ENCODE measurements around the gene ARMH4. TPM values are rescaled to one million over a fixed set of nuclear protein-coding genes. Genes with fewer than 3 reads are reported as not detected.

ARMH4 gene
- total RNA-seq, 1 donor from 2014 or later, result not detected

- Mint-ChIP-seq H3K4me1 (no peaks in the 10 kb centered on the region), H3K27me3 (peaks cover 4% of the 10 kb centered on the region), H3K9me3 (no peaks in the 10 kb centered on the region), H3K36me3 (ENCODE audit: low read depth) (no peaks in the 10 kb centered on the region), H3K4me3 (no peak overlapping the region), H3K27ac (no peak overlapping the region)
- ChIA-PET POLR2A (no interaction called here), CTCF (no interaction called here)
- no peak for DNase-seq
- TF ChIP-seq, protein P1, sequence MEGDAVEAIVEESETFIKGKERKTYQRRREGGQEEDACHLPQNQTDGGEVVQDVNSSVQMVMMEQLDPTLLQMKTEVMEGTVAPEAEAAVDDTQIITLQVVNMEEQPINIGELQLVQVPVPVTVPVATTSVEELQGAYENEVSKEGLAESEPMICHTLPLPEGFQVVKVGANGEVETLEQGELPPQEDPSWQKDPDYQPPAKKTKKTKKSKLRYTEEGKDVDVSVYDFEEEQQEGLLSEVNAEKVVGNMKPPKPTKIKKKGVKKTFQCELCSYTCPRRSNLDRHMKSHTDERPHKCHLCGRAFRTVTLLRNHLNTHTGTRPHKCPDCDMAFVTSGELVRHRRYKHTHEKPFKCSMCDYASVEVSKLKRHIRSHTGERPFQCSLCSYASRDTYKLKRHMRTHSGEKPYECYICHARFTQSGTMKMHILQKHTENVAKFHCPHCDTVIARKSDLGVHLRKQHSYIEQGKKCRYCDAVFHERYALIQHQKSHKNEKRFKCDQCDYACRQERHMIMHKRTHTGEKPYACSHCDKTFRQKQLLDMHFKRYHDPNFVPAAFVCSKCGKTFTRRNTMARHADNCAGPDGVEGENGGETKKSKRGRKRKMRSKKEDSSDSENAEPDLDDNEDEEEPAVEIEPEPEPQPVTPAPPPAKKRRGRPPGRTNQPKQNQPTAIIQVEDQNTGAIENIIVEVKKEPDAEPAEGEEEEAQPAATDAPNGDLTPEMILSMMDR (IDR thresholded peaks at IDR 0.05), result no peak
- intact Hi-C loops (cut with micrococcal nuclease), result no loop called here
- no peak for ATAC-seq (ENCODE audit: low read depth)
These were observed 124.1 kb downstream of the ARMH4 start for GRCh38 chr14:58027904-58028303.

DNA sequence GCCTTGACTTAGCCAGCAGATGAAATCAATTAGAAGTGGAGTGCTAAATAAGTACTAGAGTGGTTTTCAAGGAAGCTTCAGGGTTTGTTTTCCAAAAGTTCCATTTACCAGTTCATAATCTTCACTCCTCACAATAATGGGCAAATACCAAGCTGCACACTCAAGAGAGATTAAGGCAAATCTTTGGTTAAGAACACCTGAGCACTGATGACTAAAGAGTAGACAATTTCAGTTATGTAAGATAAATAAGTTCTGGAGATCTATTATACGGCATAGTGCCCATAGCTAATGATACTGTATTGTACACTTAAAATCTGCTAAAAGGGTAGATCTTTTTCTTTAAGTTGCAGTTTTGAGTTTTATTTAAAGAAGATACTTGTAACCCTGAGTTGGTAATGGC lies 125.0 kb downstream of the ARMH4 start:
- no peaks in the 10 kb centered on the region for H3K36me3 Mint-ChIP-seq (ENCODE audit: low read depth)
- H3K4me1 Mint-ChIP-seq, result no peaks in the 10 kb centered on the region
- ChIA-PET POLR2A (no interaction called here), CTCF (no interaction called here)
- H3K4me3 Mint-ChIP-seq, result no peak overlapping the region
- intact Hi-C loops (cut with micrococcal nuclease), result no loop called here
- no peak overlapping the region for H3K27ac Mint-ChIP-seq
- H3K27me3 Mint-ChIP-seq, result peaks cover 4% of the 10 kb centered on the region
- no peak for ATAC-seq (ENCODE audit: low read depth)
- TF ChIP-seq, protein P1 (IDR thresholded peaks at IDR 0.05), result no peak
- H3K9me3 Mint-ChIP-seq, result no peaks in the 10 kb centered on the region
- DNase-seq, result no peak

DNA sequence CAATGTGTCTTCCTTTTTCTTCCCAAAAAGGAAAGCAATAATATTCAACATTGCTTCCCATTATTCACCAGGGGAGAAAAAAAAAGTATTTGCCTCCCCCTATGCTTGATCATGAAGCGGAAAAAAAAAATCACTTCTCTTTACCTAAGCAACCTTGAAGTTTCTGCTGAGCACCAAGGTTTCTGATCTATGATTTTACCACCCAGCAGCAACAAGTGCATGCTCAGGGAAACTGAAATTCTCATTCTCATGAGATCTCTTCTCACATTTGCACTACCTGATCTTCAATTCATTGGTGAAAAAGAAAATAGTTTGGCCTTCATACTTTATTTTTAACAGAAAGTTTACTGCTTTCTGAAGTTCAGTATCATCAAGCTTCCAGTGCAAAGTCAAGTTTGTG lies 125.8 kb downstream of the ARMH4 start:
- TF ChIP-seq, protein P1 (IDR thresholded peaks at IDR 0.05), result no peak
- H3K36me3 Mint-ChIP-seq (ENCODE audit: low read depth), result no peaks in the 10 kb centered on the region
- intact Hi-C loops (cut with micrococcal nuclease), result no loop called here
- no peak overlapping the region for H3K27ac Mint-ChIP-seq
- H3K4me3 Mint-ChIP-seq, result no peak overlapping the region
- H3K27me3 Mint-ChIP-seq, result peaks cover 4% of the 10 kb centered on the region
- POLR2A ChIA-PET, result no interaction called here
- DNase-seq, result no peak
- CTCF ChIA-PET, result no interaction called here
- H3K9me3 Mint-ChIP-seq, result no peaks in the 10 kb centered on the region
- ATAC-seq (ENCODE audit: low read depth), result no peak
- no peaks in the 10 kb centered on the region for H3K4me1 Mint-ChIP-seq

GRCh38 chr14:58014778-58015177 lies 137.2 kb downstream of the ARMH4 start:
- intact Hi-C loops (cut with micrococcal nuclease), result no loop called here

DNA sequence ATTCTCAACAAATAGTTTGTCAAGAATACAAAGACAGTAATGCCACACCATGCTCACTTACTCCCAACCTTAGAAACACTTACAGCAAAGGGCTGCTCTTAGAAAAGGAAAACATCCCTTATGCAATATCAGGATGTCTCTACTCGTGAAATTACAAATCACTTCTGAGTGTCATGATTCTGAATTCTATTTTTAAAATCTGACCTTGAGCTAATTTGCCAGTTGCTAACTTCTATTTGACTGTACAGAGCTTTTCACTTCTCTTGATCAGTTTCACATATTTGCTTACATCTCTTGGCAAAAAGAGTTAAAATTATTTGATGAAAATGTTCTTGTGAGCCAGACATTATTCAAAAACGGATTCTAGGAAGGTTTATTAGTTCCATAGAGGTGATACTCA lies 149.4 kb downstream of the ARMH4 start:
- DNase-seq (no peak), ATAC-seq (ENCODE audit: low read depth) (no peak)
- no peaks in the 10 kb centered on the region for H3K36me3 Mint-ChIP-seq (ENCODE audit: low read depth)
- TF ChIP-seq, protein P1 (IDR thresholded peaks at IDR 0.05), result no peak
- no peaks in the 10 kb centered on the region for H3K9me3 Mint-ChIP-seq
- intact Hi-C loops (cut with micrococcal nuclease), result no loop called here
- no peak overlapping the region for H3K4me3 Mint-ChIP-seq
- ChIA-PET CTCF (no interaction called here), POLR2A (no interaction called here)
- H3K27me3 Mint-ChIP-seq, result peaks cover 3% of the 10 kb centered on the region
- no peak overlapping the region for H3K27ac Mint-ChIP-seq
- no peaks in the 10 kb centered on the region for H3K4me1 Mint-ChIP-seq

More at GRCh38 chr14:58014778-58015177, 137.2 kb downstream of the ARMH4 start:
- no peak for ATAC-seq (ENCODE audit: low read depth)
- Mint-ChIP-seq H3K36me3 (ENCODE audit: low read depth) (no peaks in the 10 kb centered on the region), H3K4me1 (no peaks in the 10 kb centered on the region), H3K27ac (no peak overlapping the region), H3K9me3 (no peaks in the 10 kb centered on the region), H3K27me3 (no peaks in the 10 kb centered on the region), H3K4me3 (no peak overlapping the region)
- DNase-seq, result no peak
- CTCF ChIA-PET, result no interaction called here
- POLR2A ChIA-PET, result no interaction called here
- TF ChIP-seq, protein P1 (IDR thresholded peaks at IDR 0.05), result no peak
